ENCODE measurements around the gene PRSS21. TPM values are rescaled to one million over a fixed set of nuclear protein-coding genes. Genes with fewer than 3 reads are reported as not detected.

PRSS21 gene
- total RNA-seq, 5 donors from 2014 or later (not counting 1 experiment from before 2014, with no cell fraction given): 0.90 to 8.3 (median 3.3) TPM

DNA sequence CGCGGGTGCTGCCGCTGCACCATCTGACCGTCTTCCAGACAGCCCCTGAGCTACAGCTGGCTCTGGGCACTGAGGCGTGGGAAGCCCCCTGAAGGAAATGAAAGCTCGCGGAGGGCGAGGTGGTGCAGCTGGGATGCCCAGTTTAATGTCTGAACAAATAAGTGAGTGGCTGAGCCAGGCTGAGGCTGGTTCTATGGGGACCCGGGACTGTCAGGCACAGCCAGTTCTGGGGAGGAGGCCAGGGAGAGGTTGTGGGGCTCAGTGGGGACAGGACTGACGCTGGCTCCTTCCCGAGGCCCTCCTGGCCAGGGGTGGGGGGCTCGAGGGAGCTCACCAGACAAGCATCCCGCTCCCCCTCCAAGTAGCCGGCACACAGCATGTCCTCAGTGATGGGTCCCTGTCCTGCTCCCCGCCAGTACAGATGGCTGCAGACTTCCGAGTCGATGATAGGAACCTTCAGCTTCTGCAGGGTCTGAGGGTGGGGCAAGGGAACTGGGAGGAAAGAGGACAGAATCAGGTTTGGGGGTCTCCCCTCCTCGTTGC is 36.6 kb downstream of the PRSS21 start:
- Histone ChIP-seq H3K4me1 (ENCODE audit: control insufficient read depth in 1 of 2, extremely low read depth in 1 of 2, insufficient read depth in 2 of 2, low read length in 2 of 2) (peaks cover 0 to 18% of the 10 kb centered on the region in 2 experiments), H3K27ac (ENCODE audit: low read length) (no peak overlapping the region), H3K36me3 (ENCODE audit: control insufficient read depth in 2 of 2, extremely low read depth in 1 of 2, insufficient read depth in 1 of 2, low read length in 1 of 2) (no peaks in the 10 kb centered on the region), H3K27me3 (replicated peaks in 1 of 2; ENCODE audit: control insufficient read depth in 2 of 2, extremely low read depth in 1 of 2, insufficient read depth in 2 of 2, low read length in 1 of 2) (peaks cover 0 to 51% of the 10 kb centered on the region in 2 experiments), H3K4me3 (ENCODE audit: control insufficient read depth in 1 of 2, extremely low read depth in 1 of 2, low read length in 1 of 2) (no peak overlapping the region), H3K9me3 (no peaks in the 10 kb centered on the region)
- Mint-ChIP-seq H3K4me3 (no peak overlapping the region), H3K4me1 (peaks cover 7 to 10% (median 7%) of the 10 kb centered on the region in 3 donors), H3K27me3 (peaks cover 6 to 11% of the 10 kb centered on the region in 2 donors), H3K9me3 (peaks cover 8 to 10% (median 9%) of the 10 kb centered on the region in 3 donors), H3K36me3 (peaks cover 8% of the 10 kb centered on the region), H3K27ac (no peak overlapping the region)
- POLR2A ChIA-PET: no interaction called here
- 84% methylated on average over 15 of the region's 18 CpGs for WGBS (ENCODE audit: insufficient coverage)
- DNase-seq: no peak
- no peak for ATAC-seq (replicated peaks in 1 of 4)
- CTCF ChIA-PET: no interaction called here

GRCh38 chr16:2854700-2855309 is 37.8 kb downstream of the PRSS21 start:
- no peak overlapping the region for H3K27ac Mint-ChIP-seq
- WGBS (ENCODE audit: insufficient coverage): no CpG with 5 or more reads among the region's 5 CpGs

DNA sequence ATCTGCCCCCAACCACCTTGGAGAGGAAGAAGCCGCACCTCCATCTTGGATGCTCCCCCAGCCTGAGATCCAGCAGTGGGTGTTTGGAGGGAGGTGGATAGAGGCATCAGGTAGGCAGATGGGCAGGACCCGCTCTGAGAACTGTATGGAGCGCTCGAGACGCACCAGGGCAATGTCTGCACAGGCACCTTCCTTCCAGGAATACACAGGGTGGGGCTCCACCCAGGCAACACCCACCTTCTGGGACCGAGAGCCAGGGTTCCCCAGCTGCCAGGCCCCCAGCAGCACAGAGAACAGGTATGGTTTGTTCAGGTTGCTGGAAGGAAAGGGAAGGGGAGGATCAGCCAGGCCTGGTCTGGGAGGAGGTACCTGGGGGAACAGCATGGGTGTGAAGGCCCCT is 38.5 kb downstream of the PRSS21 start:
- Mint-ChIP-seq H3K36me3 (peaks cover 8% of the 10 kb centered on the region), H3K27me3 (peaks cover 7 to 11% of the 10 kb centered on the region in 2 donors), H3K27ac (peak overlapping the region in 1 of 2 donors; percentile 23), H3K9me3 (peaks cover 8 to 10% (median 9%) of the 10 kb centered on the region in 3 donors), H3K4me1 (peaks cover 7 to 11% (median 10%) of the 10 kb centered on the region in 3 donors), H3K4me3 (no peak overlapping the region)
- no peak overlapping the region for H3K27ac ChIP-seq (ENCODE audit: low read length)
- DNase-seq (no peak), ATAC-seq (replicated peaks in 1 of 4) (no peak)
- no peaks in the 10 kb centered on the region for H3K36me3 ChIP-seq (ENCODE audit: control insufficient read depth in 2 of 2, extremely low read depth in 1 of 2, insufficient read depth in 1 of 2, low read length in 1 of 2)
- peaks cover 0 to 22% of the 10 kb centered on the region in 2 experiments for H3K4me1 ChIP-seq (ENCODE audit: control insufficient read depth in 1 of 2, extremely low read depth in 1 of 2, insufficient read depth in 2 of 2, low read length in 2 of 2)
- no peak overlapping the region for H3K4me3 ChIP-seq (ENCODE audit: control insufficient read depth in 1 of 2, extremely low read depth in 1 of 2, low read length in 1 of 2)
- H3K9me3 ChIP-seq: no peaks in the 10 kb centered on the region
- CTCF ChIA-PET: no interaction called here
- WGBS (ENCODE audit: insufficient coverage): 83% methylated on average over 5 of the region's 6 CpGs
- peaks cover 0 to 53% of the 10 kb centered on the region in 2 experiments for H3K27me3 ChIP-seq (replicated peaks in 1 of 2; ENCODE audit: control insufficient read depth in 2 of 2, extremely low read depth in 1 of 2, insufficient read depth in 2 of 2, low read length in 1 of 2)
- POLR2A ChIA-PET: no interaction called here

More at GRCh38 chr16:2854700-2855309, 37.8 kb downstream of the PRSS21 start:
- peaks cover 0 to 22% of the 10 kb centered on the region in 2 experiments for H3K4me1 ChIP-seq (ENCODE audit: control insufficient read depth in 1 of 2, extremely low read depth in 1 of 2, insufficient read depth in 2 of 2, low read length in 2 of 2)
- CTCF ChIA-PET: no interaction called here
- no peak overlapping the region for H3K4me3 ChIP-seq (ENCODE audit: control insufficient read depth in 1 of 2, extremely low read depth in 1 of 2, low read length in 1 of 2)
- H3K27ac ChIP-seq (ENCODE audit: low read length): no peak overlapping the region
- H3K27me3 ChIP-seq (replicated peaks in 1 of 2; ENCODE audit: control insufficient read depth in 2 of 2, extremely low read depth in 1 of 2, insufficient read depth in 2 of 2, low read length in 1 of 2): peaks cover 0 to 50% of the 10 kb centered on the region in 2 experiments
- DNase-seq (no peak), ATAC-seq (replicated peaks in 1 of 4) (no peak)
- Mint-ChIP-seq H3K4me3 (no peak overlapping the region), H3K27me3 (peaks cover 4 to 6% of the 10 kb centered on the region in 2 donors), H3K9me3 (peaks cover 8 to 10% (median 9%) of the 10 kb centered on the region in 3 donors), H3K4me1 (peaks cover 7 to 11% (median 10%) of the 10 kb centered on the region in 3 donors), H3K36me3 (peaks cover 8% of the 10 kb centered on the region)
- POLR2A ChIA-PET: no interaction called here
- no peaks in the 10 kb centered on the region for H3K36me3 ChIP-seq (ENCODE audit: control insufficient read depth in 2 of 2, extremely low read depth in 1 of 2, insufficient read depth in 1 of 2, low read length in 1 of 2)
- no peaks in the 10 kb centered on the region for H3K9me3 ChIP-seq

DNA sequence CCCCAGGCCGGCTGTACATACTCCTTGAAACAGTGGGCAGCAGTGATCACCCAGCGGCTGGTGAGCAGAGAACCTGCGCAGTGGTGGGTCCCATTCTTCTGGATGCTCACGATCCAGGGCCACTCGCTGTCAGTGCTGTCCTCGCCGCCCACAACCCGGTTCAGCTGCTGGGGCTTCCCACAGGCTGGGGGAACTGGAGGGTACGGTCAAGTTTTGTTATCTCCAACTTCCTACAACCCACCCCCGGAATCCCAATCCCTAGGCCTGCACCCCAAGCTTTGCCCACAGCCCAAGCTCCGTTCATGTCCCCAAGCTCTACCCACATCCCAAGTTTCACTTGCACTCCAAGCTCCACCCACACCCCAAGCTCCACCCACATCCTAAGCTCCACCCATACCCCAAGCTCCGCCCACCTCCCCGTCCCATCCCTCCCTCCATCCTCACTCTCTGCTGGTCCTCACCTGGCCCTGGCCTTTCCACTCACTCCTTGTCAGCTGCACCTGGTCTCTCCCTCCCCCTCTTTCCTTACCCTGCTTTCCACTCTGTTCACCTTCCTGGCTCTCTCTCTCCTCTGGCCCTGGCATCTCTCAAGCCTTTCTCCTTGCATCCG is 39.1 kb downstream of the PRSS21 start:
- peaks cover 8 to 10% (median 9%) of the 10 kb centered on the region in 3 donors for H3K9me3 Mint-ChIP-seq
- Histone ChIP-seq H3K4me3 (ENCODE audit: control insufficient read depth in 1 of 2, extremely low read depth in 1 of 2, low read length in 1 of 2) (no peak overlapping the region), H3K9me3 (no peaks in the 10 kb centered on the region), H3K4me1 (ENCODE audit: control insufficient read depth in 1 of 2, extremely low read depth in 1 of 2, insufficient read depth in 2 of 2, low read length in 2 of 2) (peaks cover 0 to 22% of the 10 kb centered on the region in 2 experiments), H3K36me3 (ENCODE audit: control insufficient read depth in 2 of 2, extremely low read depth in 1 of 2, insufficient read depth in 1 of 2, low read length in 1 of 2) (no peaks in the 10 kb centered on the region), H3K27ac (ENCODE audit: low read length) (no peak overlapping the region), H3K27me3 (replicated peaks in 1 of 2; ENCODE audit: control insufficient read depth in 2 of 2, extremely low read depth in 1 of 2, insufficient read depth in 2 of 2, low read length in 1 of 2) (peaks cover 0 to 59% of the 10 kb centered on the region in 2 experiments)
- no peak overlapping the region for H3K27ac Mint-ChIP-seq
- H3K4me3 Mint-ChIP-seq: peak overlapping the region in 1 of 3 donors; percentile 40
- POLR2A ChIA-PET: no interaction called here
- CTCF ChIA-PET: interaction anchor here in 1 of 2 donors (0.6 kb wide), 1 partner anchor 113 kb away, joined by 3 read pairs; the partner anchor contains the start of gene PAQR4
- WGBS (ENCODE audit: insufficient coverage): 92% methylated on average over 14 of the region's 14 CpGs
- peaks cover 7 to 13% of the 10 kb centered on the region in 2 donors for H3K27me3 Mint-ChIP-seq
- ATAC-seq (replicated peaks in 1 of 4) (peak; percentile 23 to 52 (median 44)), DNase-seq (peak in 5 of 35 experiments; percentile 22 to 49 (median 25))
- peaks cover 8% of the 10 kb centered on the region for H3K36me3 Mint-ChIP-seq
- H3K4me1 Mint-ChIP-seq: peaks cover 7 to 11% (median 10%) of the 10 kb centered on the region in 3 donors

DNA sequence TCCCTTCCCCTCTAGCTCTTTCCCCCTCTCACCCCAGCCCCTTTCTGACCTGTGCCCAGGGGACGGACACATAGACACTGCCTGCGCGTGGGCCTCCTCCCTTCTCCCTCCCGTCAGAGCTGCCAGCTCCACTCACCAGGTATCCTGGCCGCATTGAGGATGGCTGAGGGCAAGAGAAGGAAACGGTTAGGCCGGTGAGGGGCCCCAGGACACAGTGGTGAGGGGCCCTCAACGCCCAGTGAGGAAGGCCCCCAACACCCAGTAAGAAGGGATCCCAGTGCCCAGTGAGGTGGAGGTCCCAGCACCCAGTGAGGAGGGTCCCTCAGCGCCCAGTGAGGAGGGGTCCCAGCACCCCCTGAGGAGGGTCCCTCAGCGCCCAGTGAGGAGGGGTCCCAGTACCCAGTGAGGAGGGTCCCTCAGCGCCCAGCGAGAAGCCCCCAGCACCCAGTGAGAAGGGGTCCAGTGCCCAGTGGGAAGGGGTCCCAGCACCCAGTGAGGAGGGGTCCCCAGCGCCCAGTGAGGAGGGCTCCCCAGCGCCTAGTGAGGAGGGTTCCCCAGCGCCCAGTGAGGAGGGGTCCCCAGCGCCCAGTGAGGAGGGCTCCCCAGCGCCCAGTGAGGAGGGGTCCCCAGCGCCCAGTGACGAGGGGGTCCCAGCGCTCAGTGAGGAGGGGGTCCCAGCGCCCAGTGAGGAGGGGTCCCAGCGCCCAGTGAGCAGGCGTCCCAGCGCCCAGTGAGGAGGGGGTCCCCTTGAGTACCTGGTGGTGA is 39.8 kb downstream of the PRSS21 start:
- H3K27ac Mint-ChIP-seq: no peak overlapping the region
- Histone ChIP-seq H3K36me3 (ENCODE audit: control insufficient read depth in 2 of 2, extremely low read depth in 1 of 2, insufficient read depth in 1 of 2, low read length in 1 of 2) (no peaks in the 10 kb centered on the region), H3K27me3 (replicated peaks in 1 of 2; ENCODE audit: control insufficient read depth in 2 of 2, extremely low read depth in 1 of 2, insufficient read depth in 2 of 2, low read length in 1 of 2) (peaks cover 0 to 60% of the 10 kb centered on the region in 2 experiments), H3K4me3 (ENCODE audit: control insufficient read depth in 1 of 2, extremely low read depth in 1 of 2, low read length in 1 of 2) (peak overlapping the region in 1 of 2 donors; percentile 44), H3K27ac (ENCODE audit: low read length) (peak overlapping the region; percentile 23), H3K4me1 (ENCODE audit: control insufficient read depth in 1 of 2, extremely low read depth in 1 of 2, insufficient read depth in 2 of 2, low read length in 2 of 2) (peaks cover 0 to 22% of the 10 kb centered on the region in 2 experiments), H3K9me3 (no peaks in the 10 kb centered on the region)
- H3K36me3 Mint-ChIP-seq: peaks cover 8% of the 10 kb centered on the region
- DNase-seq (no peak), ATAC-seq (replicated peaks in 1 of 4) (no peak)
- 88% methylated on average over 12 of the region's 24 CpGs for WGBS (ENCODE audit: insufficient coverage)
- POLR2A ChIA-PET: no interaction called here
- peaks cover 7 to 11% (median 10%) of the 10 kb centered on the region in 3 donors for H3K4me1 Mint-ChIP-seq
- H3K4me3 Mint-ChIP-seq: peak overlapping the region in 1 of 3 donors; percentile 91
- CTCF ChIA-PET: interaction anchor here (0.5 to 0.6 kb wide), 2 partner anchors 113 to 474 kb away, joined by 3 to 4 read pairs; partner anchors contain the start of gene PAQR4 (in 1 of the 2)
- H3K27me3 Mint-ChIP-seq: peaks cover 7 to 17% of the 10 kb centered on the region in 2 donors
- H3K9me3 Mint-ChIP-seq: peaks cover 8 to 10% (median 9%) of the 10 kb centered on the region in 3 donors
